ENCODE measurements around the gene AK3.

Gene AK3

GRCh38 chr9:4663956-4664355 is 77.0 kb downstream of the AK3 start:
- H2AFZ ChIP-seq, result no peak overlapping the region
- no peak overlapping the region for H3K27ac ChIP-seq
- peak overlapping the region; percentile 17 for H3K4me3 ChIP-seq (ENCODE audit: low read depth, low read length)
- peaks cover 2% of the 10 kb centered on the region for H3K4me1 ChIP-seq
- H3K4me2 ChIP-seq (ENCODE audit: low read length), result no peak overlapping the region
- no peaks in the 10 kb centered on the region for H3K36me3 ChIP-seq (ENCODE audit: control insufficient read depth, insufficient read depth, low read length)
- H3K9ac ChIP-seq, result no peak overlapping the region
- H3K79me2 ChIP-seq, result no peaks in the 10 kb centered on the region
- no peak for TF ChIP-seq CTCF (IDR thresholded peaks at IDR 0.05)
- no peaks in the 10 kb centered on the region for H3K9me3 ChIP-seq (ENCODE audit: control insufficient read depth, low read length)
- H3K27me3 ChIP-seq (ENCODE audit: control insufficient read depth, insufficient read depth, low read length), result no peaks in the 10 kb centered on the region

- no peak for TF ChIP-seq CTCF (IDR thresholded peaks at IDR 0.05)
- Histone ChIP-seq H3K4me3 (ENCODE audit: low read depth, low read length) (peak overlapping the region; percentile 77), H3K4me2 (ENCODE audit: low read length) (peak overlapping the region; percentile 94), H3K27me3 (ENCODE audit: control insufficient read depth, insufficient read depth, low read length) (no peaks in the 10 kb centered on the region), H3K9me3 (ENCODE audit: control insufficient read depth, low read length) (no peaks in the 10 kb centered on the region), H3K27ac (peak overlapping the region; percentile 64), H3K4me1 (peaks cover 2% of the 10 kb centered on the region), H3K9ac (no peak overlapping the region), H3K79me2 (no peaks in the 10 kb centered on the region), H2AFZ (peak overlapping the region; percentile 91), H3K36me3 (ENCODE audit: control insufficient read depth, insufficient read depth, low read length) (no peaks in the 10 kb centered on the region)
Measured at GRCh38 chr9:4662989-4663792, 77.8 kb downstream of the AK3 start.

DNA sequence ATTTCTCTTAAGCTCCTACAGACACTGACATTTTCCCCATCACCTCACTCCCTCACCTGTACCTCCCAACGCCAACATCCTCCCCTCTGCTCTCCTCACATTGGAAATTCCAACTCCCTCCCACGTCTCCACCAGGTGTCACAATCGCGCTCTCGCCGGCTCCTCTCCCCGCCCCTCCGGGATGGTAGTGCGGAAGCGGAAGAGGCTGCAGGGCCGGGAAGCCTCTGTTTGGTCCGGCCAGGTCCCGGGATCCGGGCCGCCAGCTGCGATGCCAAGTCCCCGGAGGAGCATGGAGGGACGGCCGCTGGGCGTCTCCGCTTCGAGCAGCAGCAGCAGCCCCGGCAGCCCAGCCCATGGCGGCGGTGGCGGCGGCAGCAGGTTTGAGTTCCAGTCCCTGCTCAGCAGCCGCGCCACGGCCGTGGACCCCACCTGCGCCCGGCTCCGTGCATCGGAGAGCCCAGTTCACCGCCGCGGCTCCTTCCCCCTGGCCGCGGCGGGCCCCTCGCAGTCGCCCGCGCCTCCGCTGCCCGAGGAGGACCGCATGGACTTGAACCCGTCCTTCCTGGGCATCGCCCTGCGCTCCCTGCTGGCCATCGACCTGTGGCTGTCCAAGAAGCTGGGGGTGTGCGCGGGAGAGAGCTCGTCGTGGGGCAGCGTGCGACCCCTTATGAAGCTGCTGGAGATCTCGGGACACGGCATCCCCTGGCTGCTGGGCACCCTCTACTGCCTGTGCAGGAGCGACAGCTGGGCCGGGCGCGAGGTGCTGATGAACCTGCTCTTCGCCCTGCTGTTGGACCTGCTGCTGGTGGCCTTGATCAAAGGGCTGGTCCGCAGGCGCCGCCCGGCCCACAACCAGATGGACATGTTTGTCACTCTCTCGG is 78.7 kb downstream of the AK3 start, which contains the start of gene PLPP6:
Gene PLPP6 (plus strand): TSS at position 187 of the 881 bp plus-strand sequence. CDS start 82 bp downstream, at position 269.
- H3K4me3 ChIP-seq (ENCODE audit: low read depth, low read length), result peak within 1 kb of the TSS; percentile 77
- peak; percentile 53 for TF ChIP-seq CTCF (IDR thresholded peaks at IDR 0.05)
- no peaks in the 10 kb centered on the region for H3K9me3 ChIP-seq (ENCODE audit: control insufficient read depth, low read length)
- H3K9ac ChIP-seq, result no peak within 1 kb of the TSS
- H3K36me3 ChIP-seq (ENCODE audit: control insufficient read depth, insufficient read depth, low read length), result no peaks in the 10 kb centered on the region
- peak within 1 kb of the TSS; percentile 94 for H3K4me2 ChIP-seq (ENCODE audit: low read length)
- H3K27me3 ChIP-seq (ENCODE audit: control insufficient read depth, insufficient read depth, low read length), result no peaks in the 10 kb centered on the region
- peaks cover 2% of the 10 kb centered on the region for H3K4me1 ChIP-seq
- H3K27ac ChIP-seq, result peak within 1 kb of the TSS; percentile 64
- H2AFZ ChIP-seq, result peak within 1 kb of the TSS; percentile 91
- no peaks in the 10 kb centered on the region for H3K79me2 ChIP-seq

DNA sequence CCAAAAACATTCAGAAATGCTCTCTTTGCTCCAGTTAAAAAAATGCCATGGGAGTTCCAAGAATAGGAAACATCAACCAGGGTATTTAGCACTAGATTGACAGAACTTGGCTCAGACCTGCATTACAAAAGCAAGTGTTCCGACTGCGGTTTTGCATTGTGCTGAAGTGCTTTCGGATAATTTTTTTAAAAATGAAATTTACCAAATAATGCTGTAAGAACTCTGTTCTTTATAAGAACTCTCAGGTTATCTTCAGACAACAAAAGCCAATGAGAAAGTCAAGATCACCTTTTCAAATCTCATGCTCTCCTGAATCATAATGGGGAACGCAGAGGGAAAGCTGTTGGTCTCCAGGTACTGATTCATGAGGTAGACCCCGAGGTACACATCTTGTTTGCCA is 79.4 kb downstream of the AK3 start:
- no peaks in the 10 kb centered on the region for H3K9me3 ChIP-seq (ENCODE audit: control insufficient read depth, low read length)
- H2AFZ ChIP-seq, result peak overlapping the region; percentile 91
- H3K4me3 ChIP-seq (ENCODE audit: low read depth, low read length), result peak overlapping the region; percentile 77
- H3K27ac ChIP-seq, result peak overlapping the region; percentile 64
- H3K79me2 ChIP-seq, result no peaks in the 10 kb centered on the region
- no peak for TF ChIP-seq CTCF (IDR thresholded peaks at IDR 0.05)
- H3K4me2 ChIP-seq (ENCODE audit: low read length), result peak overlapping the region; percentile 94
- peaks cover 2% of the 10 kb centered on the region for H3K4me1 ChIP-seq
- no peaks in the 10 kb centered on the region for H3K36me3 ChIP-seq (ENCODE audit: control insufficient read depth, insufficient read depth, low read length)
- no peaks in the 10 kb centered on the region for H3K27me3 ChIP-seq (ENCODE audit: control insufficient read depth, insufficient read depth, low read length)
- no peak overlapping the region for H3K9ac ChIP-seq

All from parathyroid adenoma (tissue), 2 donors.